NCI-H345 (cell line): ENCODE measurements around the gene PTPRN2.
"Not testable (repeated sequence)": the region's sequence is repeated elsewhere in the genome, so short reads cannot be mapped to it uniquely, and the experiment has no call there.

Experiments
- DNase-seq: peaks from one replicate; lab custom pipeline; 2025; lab: John Stamatoyannopoulos, UW

Gene PTPRN2

GRCh38 chr7:158229945-158230344 is 357.7 kb downstream of the PTPRN2 start:
- no peak for DNase-seq

- DNase-seq: peak; percentile 19
Observed at GRCh38 chr7:158228986-158229385, 358.6 kb downstream of the PTPRN2 start.

- DNase-seq: no peak
Observed at GRCh38 chr7:158228131-158228530, 359.5 kb downstream of the PTPRN2 start.

- no peak for DNase-seq
Observed at GRCh38 chr7:158227258-158227984, 360.2 kb downstream of the PTPRN2 start.

- no peak for DNase-seq
Observed at GRCh38 chr7:158216198-158216597, 371.4 kb downstream of the PTPRN2 start.

- DNase-seq: no peak
Observed at GRCh38 chr7:158209435-158209834, 378.2 kb downstream of the PTPRN2 start.

GRCh38 chr7:158206341-158206740 is 381.3 kb downstream of the PTPRN2 start:
- DNase-seq: no peak

- DNase-seq: no peak
Observed at GRCh38 chr7:158204453-158204852, 383.2 kb downstream of the PTPRN2 start.

- DNase-seq: not testable (repeated sequence)
Observed at GRCh38 chr7:158203948-158204347, 383.7 kb downstream of the PTPRN2 start.

- DNase-seq: no peak
Observed at GRCh38 chr7:158194365-158194900, 393.2 kb downstream of the PTPRN2 start.

GRCh38 chr7:158193446-158193845 is 394.2 kb downstream of the PTPRN2 start:
- DNase-seq: no peak

GRCh38 chr7:158192956-158193355 is 394.7 kb downstream of the PTPRN2 start:
- DNase-seq: no peak

GRCh38 chr7:158192184-158192835 is 395.3 kb downstream of the PTPRN2 start:
- DNase-seq: no peak

GRCh38 chr7:158191671-158192070 is 396.0 kb downstream of the PTPRN2 start:
- no peak for DNase-seq

GRCh38 chr7:158190756-158191155 is 396.9 kb downstream of the PTPRN2 start:
- no peak for DNase-seq

GRCh38 chr7:158188676-158189075 is 398.9 kb downstream of the PTPRN2 start:
- no peak for DNase-seq

GRCh38 chr7:158187694-158187994 is 400.0 kb downstream of the PTPRN2 start:
- no peak for DNase-seq

- DNase-seq: no peak
Observed at GRCh38 chr7:158186864-158187693, 400.5 kb downstream of the PTPRN2 start.

- DNase-seq: no peak
Observed at GRCh38 chr7:158186406-158186805, 401.2 kb downstream of the PTPRN2 start.

- DNase-seq: no peak
Observed at GRCh38 chr7:158185653-158186052, 402.0 kb downstream of the PTPRN2 start.

GRCh38 chr7:158183431-158183830 is 404.2 kb downstream of the PTPRN2 start:
- DNase-seq: no peak

GRCh38 chr7:158176561-158177173 is 411.0 kb downstream of the PTPRN2 start:
- no peak for DNase-seq
